Sigmoid colon (tissue), 7 donors: Measurements from ENCODE around the gene BMERB1. TPM values are rescaled to one million over a fixed set of nuclear protein-coding genes. Genes with fewer than 3 reads are reported as not detected.
"Not testable (repeated sequence)": the region's sequence is repeated elsewhere in the genome, so short reads cannot be mapped to it uniquely, and the experiment has no call there.

Experiments
- DNase-seq: peaks from one replicate; pipeline ENCODE4 v3.0.0-alpha.2; 2019
- H3K27ac ChIP-seq, 4 donors: fragments of 200-600 bp; sonication (generic); one replicate each; pipeline ENCODE4 v1.5.1; 2016 to 2019; ENCODE audit warnings: mild to moderate bottlenecking in 1 of 4
- H3K27me3 ChIP-seq, 3 donors: fragments of 200-600 bp; sonication (generic); one replicate each; pipeline ENCODE4 v1.5.1; 2019; ENCODE audit warnings: mild to moderate bottlenecking in 1 of 3
- H3K36me3 ChIP-seq, 4 donors: fragments of 200-600 bp; sonication (generic); one replicate each; pipeline ENCODE4 v1.5.1; 2016 to 2019
- H3K4me1 ChIP-seq, 4 donors: fragments of 200-600 bp; sonication (generic); one replicate each; pipeline ENCODE4 v1.5.1; 2017 to 2019
- H3K4me3 ChIP-seq, 4 donors: fragments of 200-600 bp; sonication (generic); one replicate each; pipeline ENCODE4 v1.5.1; 2017 to 2019; ENCODE audit warnings: mild to moderate bottlenecking in 2 of 4, moderate library complexity in 1 of 4
- H3K9me3 ChIP-seq, 4 donors: fragments of 200-600 bp in 3 of 4; sonication (generic) in 3 of 4; one replicate each; pipeline versions ENCODE4 v1.5.1 to v1.6.1; 2013 to 2019
- CTCF ChIP-seq, 4 experiments: fragments of 450-650 bp in 3 of 4; fragments of 200-600 bp in 1 of 4; IDR thresholded peaks; one replicate each; pipeline ENCODE4 v1.5.1; 2016 to 2019; ENCODE audit warnings: antibody characterized with exemption in 4 of 4, mild to moderate bottlenecking in 3 of 4, moderate library complexity in 2 of 4
- EP300 ChIP-seq, 4 donors: sonication (generic); formaldehyde crosslinking; IDR thresholded peaks; one replicate each; pipeline ENCODE4 v1.6.1; 2017; ENCODE audit warnings: antibody characterized with exemption in 4 of 4
- POLR2A ChIP-seq, 2 donors: fragments of 450-650 bp; IDR thresholded peaks; one replicate each; pipeline ENCODE4 v1.6.1; 2016; ENCODE audit warnings: antibody characterized with exemption in 2 of 2, mild to moderate bottlenecking in 2 of 2, moderate library complexity in 2 of 2
- POLR2AphosphoS5 ChIP-seq, 4 donors: sonication (generic); formaldehyde crosslinking; IDR thresholded peaks; one replicate each; pipeline ENCODE4 v1.6.1; 2017; ENCODE audit warnings: antibody characterized with exemption in 4 of 4
- WGBS, 2 donors: extraction: QIAGEN DNeasy Blood & Tissue Kit; methylation state at CpG; one replicate each; pipeline ENCODE4 v1.1.7; 2013; 5-methylcytosine and 5-hydroxymethylcytosine counted together
- intact Hi-C: fragments of 100-400 bp; cut with DNase I; formaldehyde crosslinking; loops from one replicate; pipeline ENCODE4 v1.15.1; 2023
- polyA plus RNA-seq, 3 donors: library from polyadenylated mRNA; stranded (reverse); fragments of 200-250 nt; gene quantifications; one replicate each; pipeline ENCODE4 v1.2.3, GENCODE V29; 2013
- total RNA-seq, 4 donors: library from RNA; depleted of rRNA; stranded (reverse); fragments of >200 nt; gene quantifications; one replicate each; pipeline ENCODE4 v1.1.0, GENCODE V29; 2016
- donor health status: healthy with polysubstance abuse.
- donor health status: Bipolar disorder and iron deficiency.
- donor health status: healthy.

BMERB1 gene
- total and polyA plus RNA-seq, 7 donors = 3.7 to 112 (median 63.4) TPM

- Histone ChIP-seq H3K27me3 (no peaks in the 10 kb centered on the region), H3K9me3 (no peaks in the 10 kb centered on the region), H3K27ac (no peak overlapping the region), H3K4me3 (no peak overlapping the region), H3K4me1 (no peaks in the 10 kb centered on the region), H3K36me3 (no peaks in the 10 kb centered on the region)
- no peak for DNase-seq
- TF ChIP-seq EP300 (IDR thresholded peaks at IDR 0.05) (no peak), CTCF (IDR thresholded peaks at IDR 0.05) (no peak), POLR2AphosphoS5 (IDR thresholded peaks at IDR 0.05) (no peak)
- 56 to 82% methylated on average over 10 of the region's 10 CpGs for WGBS, 2 donors
- intact Hi-C loops = no loop called here
These were observed 16.8 kb downstream of the BMERB1 start for GRCh38 chr16:15451098-15451731.

- intact Hi-C loops = no loop called here
- H3K4me3 ChIP-seq = no peak overlapping the region
- no peaks in the 10 kb centered on the region for H3K27me3 ChIP-seq
- WGBS, 2 donors = 86 to 87% methylated on average over 8 of the region's 8 CpGs
- H3K4me1 ChIP-seq = no peaks in the 10 kb centered on the region
- no peak for TF ChIP-seq POLR2AphosphoS5 (IDR thresholded peaks at IDR 0.05)
- TF ChIP-seq POLR2A (IDR thresholded peaks at IDR 0.05) = no peak
- TF ChIP-seq EP300 (IDR thresholded peaks at IDR 0.05) = no peak
- no peak for TF ChIP-seq CTCF (IDR thresholded peaks at IDR 0.05)
- DNase-seq = no peak
- H3K27ac ChIP-seq = no peak overlapping the region
- H3K36me3 ChIP-seq = no peaks in the 10 kb centered on the region
- no peaks in the 10 kb centered on the region for H3K9me3 ChIP-seq
These were observed 18.0 kb downstream of the BMERB1 start for GRCh38 chr16:15452246-15452855.

- intact Hi-C loops = not testable (repeated sequence)
- 89 to 90% methylated on average over 7 of the region's 7 CpGs for WGBS, 2 donors
These were observed 18.9 kb downstream of the BMERB1 start for GRCh38 chr16:15453296-15453695.

GRCh38 chr16:15454933-15455332, 20.5 kb downstream of the BMERB1 start:
- WGBS, 2 donors = 77 to 93% methylated on average over 11 of the region's 11 CpGs
- intact Hi-C loops = not testable (repeated sequence)

More at GRCh38 chr16:15453296-15453695, 18.9 kb downstream of the BMERB1 start:
- H3K4me1 ChIP-seq, H3K27me3 ChIP-seq, H3K36me3 ChIP-seq, DNase-seq, H3K9me3 ChIP-seq, H3K4me3 ChIP-seq, H3K27ac ChIP-seq: not testable (repeated sequence)

GRCh38 chr16:15457400-15457799, 23.0 kb downstream of the BMERB1 start:
- H3K4me1 ChIP-seq = no peaks in the 10 kb centered on the region
- H3K27me3 ChIP-seq = no peaks in the 10 kb centered on the region
- intact Hi-C loops = no loop called here
- H3K4me3 ChIP-seq = no peak overlapping the region
- WGBS, 2 donors = 72 to 83% methylated on average over 3 of the region's 3 CpGs
- H3K36me3 ChIP-seq = no peaks in the 10 kb centered on the region
- no peak for TF ChIP-seq EP300 (IDR thresholded peaks at IDR 0.05)
- TF ChIP-seq CTCF (IDR thresholded peaks at IDR 0.05) = no peak
- TF ChIP-seq POLR2AphosphoS5 (IDR thresholded peaks at IDR 0.05) = no peak
- TF ChIP-seq POLR2A (IDR thresholded peaks at IDR 0.05) = no peak
- no peaks in the 10 kb centered on the region for H3K9me3 ChIP-seq
- H3K27ac ChIP-seq = no peak overlapping the region
- no peak for DNase-seq

More at GRCh38 chr16:15454933-15455332, 20.5 kb downstream of the BMERB1 start:
- not testable (repeated sequence) for H3K27me3 ChIP-seq, DNase-seq, H3K4me3 ChIP-seq, H3K4me1 ChIP-seq, H3K9me3 ChIP-seq, H3K27ac ChIP-seq, H3K36me3 ChIP-seq

- no peak for DNase-seq
- TF ChIP-seq POLR2AphosphoS5 (IDR thresholded peaks at IDR 0.05) = no peak
- TF ChIP-seq CTCF (IDR thresholded peaks at IDR 0.05) = no peak
- no peak for TF ChIP-seq POLR2A (IDR thresholded peaks at IDR 0.05)
- TF ChIP-seq EP300 (IDR thresholded peaks at IDR 0.05) = no peak
- Histone ChIP-seq H3K4me3 (no peak overlapping the region), H3K4me1 (no peaks in the 10 kb centered on the region), H3K27me3 (no peaks in the 10 kb centered on the region), H3K27ac (no peak overlapping the region), H3K9me3 (no peaks in the 10 kb centered on the region), H3K36me3 (no peaks in the 10 kb centered on the region)
- WGBS, 2 donors = 60 to 70% methylated on average over 4 of the region's 4 CpGs
- intact Hi-C loops = no loop called here
These were observed 23.6 kb downstream of the BMERB1 start for GRCh38 chr16:15457958-15458357.
